Stimulated activated memory B cell treated with anti-CD40 and anti-IgM and Interleukin-4, amounts not matched to agents 10 μg/mL and 1 μg/mL and 100 μg/mL, for 72 hours (primary cell): Measurements from ENCODE around the gene COQ5.
"Not testable (repeated sequence)": the region's sequence is repeated elsewhere in the genome, so short reads cannot be mapped to it uniquely, and the experiment has no call there.

Experiments
- ATAC-seq: fragments of 150-1000 bp; cut with Tn5 transposase; 2 replicates; pipeline ENCODE4 v1.10.0; 2021
- H3K27ac Mint-ChIP-seq: one replicate; pipeline ENCODE4 v1.8.0; 2022; ENCODE audit warnings: mild to moderate bottlenecking, mixed read lengths
- H3K27me3 Mint-ChIP-seq: one replicate; pipeline ENCODE4 v1.8.0; 2022; ENCODE audit warnings: mixed read lengths
- H3K36me3 Mint-ChIP-seq: one replicate; pipeline ENCODE4 v1.8.0; 2022; ENCODE audit warnings: mixed read lengths
- H3K4me1 Mint-ChIP-seq: one replicate; pipeline ENCODE4 v1.8.0; 2022; ENCODE audit warnings: mixed read lengths
- H3K4me3 Mint-ChIP-seq: one replicate; pipeline ENCODE4 v1.8.0; 2022; ENCODE audit warnings: mild to moderate bottlenecking, moderate library complexity, mixed read lengths
- H3K9me3 Mint-ChIP-seq: one replicate; pipeline ENCODE4 v1.8.0; 2022; ENCODE audit warnings: mixed read lengths

The COQ5 gene

GRCh38 chr12:120536064-120536791 is 7.3 kb upstream of the COQ5 start:
- Mint-ChIP-seq H3K27ac (peak overlapping the region; percentile 63), H3K9me3 (no peaks in the 10 kb centered on the region), H3K4me3 (peak overlapping the region; percentile 99), H3K4me1 (peaks cover 55% of the 10 kb centered on the region), H3K27me3 (no peaks in the 10 kb centered on the region), H3K36me3 (peaks cover 7% of the 10 kb centered on the region)
- ATAC-seq: no peak

- Mint-ChIP-seq H3K4me1 (peaks cover 45% of the 10 kb centered on the region), H3K9me3 (no peaks in the 10 kb centered on the region), H3K27ac (peak overlapping the region; percentile 99), H3K4me3 (peak overlapping the region; percentile 99), H3K36me3 (peaks cover 7% of the 10 kb centered on the region), H3K27me3 (no peaks in the 10 kb centered on the region)
- ATAC-seq: peak; percentile 73
Measured at GRCh38 chr12:120534703-120535655, 6.0 kb upstream of the COQ5 start.

- Mint-ChIP-seq H3K4me3 (peak within 1 kb of the TSS; percentile 99), H3K27me3 (no peaks in the 10 kb centered on the region), H3K9me3 (no peaks in the 10 kb centered on the region), H3K4me1 (peaks cover 47% of the 10 kb centered on the region), H3K36me3 (peaks cover 7% of the 10 kb centered on the region), H3K27ac (peak within 1 kb of the TSS; percentile 99)
- peak; percentile 90 for ATAC-seq
Measured at GRCh38 chr12:120534203-120534702, 5.3 kb upstream of the COQ5 start, which contains the start of gene RNF10. Gene RNF10, plus strand, starts transcription at chr12:120534356. Its CDS starts 456 bp downstream, at chr12:120534812.

GRCh38 chr12:120532701-120533238 is 3.8 kb upstream of the COQ5 start:
- no peak for ATAC-seq
- Mint-ChIP-seq H3K4me3 (no peak overlapping the region), H3K36me3 (peaks cover 7% of the 10 kb centered on the region), H3K27me3 (no peaks in the 10 kb centered on the region), H3K9me3 (no peaks in the 10 kb centered on the region), H3K4me1 (peaks cover 39% of the 10 kb centered on the region), H3K27ac (peak overlapping the region; percentile 24)

- not testable (repeated sequence) for ATAC-seq, H3K27ac Mint-ChIP-seq, H3K36me3 Mint-ChIP-seq, H3K9me3 Mint-ChIP-seq, H3K27me3 Mint-ChIP-seq
- peaks cover 18% of the 10 kb centered on the region for H3K4me1 Mint-ChIP-seq
- H3K4me3 Mint-ChIP-seq: peak overlapping the region; percentile 100
Measured at GRCh38 chr12:120530418-120530761, 1.4 kb upstream of the COQ5 start.

GRCh38 chr12:120529641-120530417 is 871 bp upstream of the COQ5 start:
- peak overlapping the region; percentile 100 for H3K4me3 Mint-ChIP-seq
- H3K27ac Mint-ChIP-seq: peak overlapping the region; percentile 97
- no peaks in the 10 kb centered on the region for H3K9me3 Mint-ChIP-seq
- H3K27me3 Mint-ChIP-seq: no peaks in the 10 kb centered on the region
- no peak for ATAC-seq
- no peaks in the 10 kb centered on the region for H3K36me3 Mint-ChIP-seq
- peaks cover 18% of the 10 kb centered on the region for H3K4me1 Mint-ChIP-seq

- Mint-ChIP-seq H3K27ac (no peak overlapping the region), H3K4me1 (no peaks in the 10 kb centered on the region), H3K4me3 (no peak overlapping the region), H3K36me3 (no peaks in the 10 kb centered on the region), H3K9me3 (no peaks in the 10 kb centered on the region), H3K27me3 (no peaks in the 10 kb centered on the region)
- ATAC-seq: no peak
Measured at GRCh38 chr12:120522568-120522967, 6.4 kb downstream of the COQ5 start.

- peaks cover 22% of the 10 kb centered on the region for H3K36me3 Mint-ChIP-seq
- H3K9me3 Mint-ChIP-seq, H3K4me3 Mint-ChIP-seq, H3K27ac Mint-ChIP-seq, H3K4me1 Mint-ChIP-seq, ATAC-seq, H3K27me3 Mint-ChIP-seq: not testable (repeated sequence)
Measured at GRCh38 chr12:120519324-120519723, 9.6 kb downstream of the COQ5 start.

- Mint-ChIP-seq H3K27ac (no peak overlapping the region), H3K9me3 (no peaks in the 10 kb centered on the region)
- ATAC-seq: no peak
Measured at GRCh38 chr12:120515496-120515895, 13.5 kb downstream of the COQ5 start.

GRCh38 chr12:120514002-120514401 is 15.0 kb downstream of the COQ5 start:
- Mint-ChIP-seq H3K4me3 (no peak overlapping the region), H3K9me3 (no peaks in the 10 kb centered on the region), H3K4me1 (no peaks in the 10 kb centered on the region), H3K27ac (no peak overlapping the region), H3K27me3 (no peaks in the 10 kb centered on the region), H3K36me3 (peaks cover 51% of the 10 kb centered on the region)
- no peak for ATAC-seq

More at GRCh38 chr12:120515496-120515895, 13.5 kb downstream of the COQ5 start:
- H3K4me1 Mint-ChIP-seq: no peaks in the 10 kb centered on the region
- H3K27me3 Mint-ChIP-seq: no peaks in the 10 kb centered on the region
- H3K36me3 Mint-ChIP-seq: peaks cover 40% of the 10 kb centered on the region
- no peak overlapping the region for H3K4me3 Mint-ChIP-seq

GRCh38 chr12:120508537-120508936 is 20.4 kb downstream of the COQ5 start:
- H3K4me1 Mint-ChIP-seq: no peaks in the 10 kb centered on the region
- peaks cover 41% of the 10 kb centered on the region for H3K36me3 Mint-ChIP-seq

GRCh38 chr12:120504587-120504986 is 24.4 kb downstream of the COQ5 start:
- H3K27ac Mint-ChIP-seq: no peak overlapping the region
- H3K4me3 Mint-ChIP-seq: no peak overlapping the region
- H3K9me3 Mint-ChIP-seq: no peaks in the 10 kb centered on the region
- ATAC-seq: no peak
- H3K27me3 Mint-ChIP-seq: no peaks in the 10 kb centered on the region
- H3K36me3 Mint-ChIP-seq: peaks cover 38% of the 10 kb centered on the region
- no peaks in the 10 kb centered on the region for H3K4me1 Mint-ChIP-seq

More at GRCh38 chr12:120508537-120508936, 20.4 kb downstream of the COQ5 start:
- no peak overlapping the region for H3K27ac Mint-ChIP-seq
- no peak overlapping the region for H3K4me3 Mint-ChIP-seq
- no peak for ATAC-seq
- H3K9me3 Mint-ChIP-seq: no peaks in the 10 kb centered on the region
- no peaks in the 10 kb centered on the region for H3K27me3 Mint-ChIP-seq

GRCh38 chr12:120500581-120500980 is 28.4 kb downstream of the COQ5 start:
- peaks cover 49% of the 10 kb centered on the region for H3K36me3 Mint-ChIP-seq

GRCh38 chr12:120498870-120499515 is 30.0 kb downstream of the COQ5 start:
- Mint-ChIP-seq H3K4me1 (peaks cover 34% of the 10 kb centered on the region), H3K4me3 (no peak overlapping the region), H3K9me3 (no peaks in the 10 kb centered on the region), H3K36me3 (peaks cover 47% of the 10 kb centered on the region), H3K27ac (no peak overlapping the region), H3K27me3 (no peaks in the 10 kb centered on the region)
- ATAC-seq: no peak

More at GRCh38 chr12:120500581-120500980, 28.4 kb downstream of the COQ5 start:
- H3K27ac Mint-ChIP-seq: peak overlapping the region; percentile 37
- H3K4me1 Mint-ChIP-seq: peaks cover 25% of the 10 kb centered on the region
- H3K4me3 Mint-ChIP-seq: no peak overlapping the region
- no peaks in the 10 kb centered on the region for H3K27me3 Mint-ChIP-seq
- ATAC-seq: no peak
- H3K9me3 Mint-ChIP-seq: no peaks in the 10 kb centered on the region
